HK-2 (cell line): ENCODE measurements around the gene MDFIC2.
"Not testable (repeated sequence)": the region's sequence is repeated elsewhere in the genome, so short reads cannot be mapped to it uniquely, and the experiment has no call there.

Experiments
- DNase-seq: peaks from one replicate; pipeline ENCODE4 v3.0.0-alpha.2; 2018; ENCODE audit not compliant: unreplicated experiment

Gene MDFIC2

GRCh38 chr3:70256566-70256965 lies 55.9 kb downstream of the MDFIC2 start:
- DNase-seq = no peak

DNA sequence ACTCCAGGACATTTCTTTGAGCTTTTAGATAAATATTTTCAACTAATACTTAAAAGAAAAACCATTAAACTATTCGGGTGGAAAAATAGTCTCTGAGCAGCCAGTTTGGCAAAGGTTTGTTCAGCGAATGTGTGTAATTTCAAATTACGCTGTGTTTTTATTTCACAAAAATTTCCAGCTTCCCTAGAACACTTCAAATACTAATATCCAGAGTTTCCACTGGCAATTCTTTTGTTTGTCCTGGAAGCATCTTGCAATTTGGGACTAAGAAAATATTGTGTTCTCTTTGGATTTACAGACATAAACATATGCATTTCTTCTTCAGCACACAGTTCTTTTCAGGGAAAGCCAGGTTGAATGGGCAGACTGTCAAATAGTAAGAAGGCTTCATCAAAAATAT lies 61.9 kb downstream of the MDFIC2 start:
- no peak for DNase-seq

DNA sequence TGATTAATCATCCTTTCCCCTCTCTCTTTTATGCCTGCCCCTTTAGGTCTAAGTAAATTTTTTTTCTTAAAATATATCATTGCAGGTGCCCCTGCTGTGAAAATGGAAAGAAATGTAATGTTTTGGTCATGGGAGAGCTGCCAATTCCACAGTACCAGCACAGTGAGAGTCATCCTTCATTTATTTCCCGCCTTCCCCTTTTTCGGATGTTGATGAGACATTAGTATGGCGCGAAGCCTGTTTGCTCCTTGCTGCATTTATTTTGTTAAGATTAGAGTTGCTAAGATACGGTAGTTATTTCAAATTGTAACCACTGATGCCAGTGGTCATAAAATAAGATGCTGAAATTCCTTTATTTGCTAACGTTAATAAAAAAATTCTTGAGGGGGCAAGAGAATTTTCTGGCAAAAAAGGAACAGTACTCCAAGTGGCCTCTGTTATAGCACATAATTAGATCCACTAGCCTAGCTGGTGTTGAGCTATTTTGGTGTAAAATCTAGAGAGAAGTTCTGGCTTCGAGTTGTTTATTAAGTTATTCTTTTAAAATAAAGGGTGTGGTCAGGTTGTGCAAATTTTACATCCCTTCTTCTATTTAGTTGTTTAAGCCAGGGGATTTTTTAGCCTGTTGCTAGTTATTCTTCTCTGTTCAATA lies 62.8 kb downstream of the MDFIC2 start:
- no peak for DNase-seq

- DNase-seq = no peak
Measured at GRCh38 chr3:70248856-70249255, 63.6 kb downstream of the MDFIC2 start.

GRCh38 chr3:70247955-70248354 lies 64.5 kb downstream of the MDFIC2 start:
- no peak for DNase-seq

- no peak for DNase-seq
Measured at GRCh38 chr3:70245746-70246525, 66.5 kb downstream of the MDFIC2 start.

GRCh38 chr3:70244422-70244821 lies 68.0 kb downstream of the MDFIC2 start:
- DNase-seq = no peak

DNA sequence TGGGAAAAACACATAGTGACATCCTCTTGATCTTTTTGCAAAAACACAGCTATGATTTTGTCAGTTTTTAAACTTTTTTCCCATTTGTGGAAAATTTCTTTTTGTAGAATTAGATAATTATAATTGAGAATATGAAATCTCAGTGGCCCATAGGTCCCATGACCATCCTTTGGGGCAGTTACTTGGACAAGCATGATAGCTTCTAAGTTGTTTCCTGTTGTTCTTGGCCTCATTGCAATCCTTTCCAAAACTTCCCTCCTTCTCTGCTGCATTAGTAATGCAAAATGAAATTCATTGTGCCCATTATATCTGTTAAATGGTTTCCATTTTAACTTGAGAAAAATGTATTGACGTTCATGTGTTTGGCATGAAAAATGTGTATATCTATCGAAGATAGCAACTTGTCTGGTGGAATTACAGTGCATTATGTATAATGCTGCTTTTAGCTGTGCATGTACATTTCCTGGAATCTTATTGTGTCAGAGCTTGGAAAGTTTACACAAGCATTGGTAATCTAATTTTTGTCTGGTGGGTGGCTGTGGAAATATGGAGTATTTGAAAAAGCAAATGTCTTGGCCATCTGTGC lies 70.0 kb downstream of the MDFIC2 start:
- DNase-seq = no peak

DNA sequence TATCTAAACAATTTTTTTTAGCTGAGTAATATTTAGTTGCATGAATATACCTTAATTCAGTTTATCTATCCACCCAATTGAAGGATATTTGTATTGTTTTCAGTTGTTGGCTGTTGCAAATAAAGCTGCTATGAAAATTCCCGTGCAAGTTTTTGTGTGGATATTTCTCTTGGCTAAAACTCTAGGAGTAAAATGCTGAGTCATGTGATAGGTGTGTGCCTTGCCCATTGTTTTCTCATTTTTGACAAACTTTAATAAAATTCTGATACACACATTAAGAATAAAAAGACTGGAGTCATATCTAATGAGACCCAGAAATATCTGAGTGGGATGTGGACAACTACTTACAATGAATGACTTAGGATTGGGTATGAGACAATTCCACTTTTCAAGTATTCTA lies 78.6 kb downstream of the MDFIC2 start:
- DNase-seq = no peak

DNA sequence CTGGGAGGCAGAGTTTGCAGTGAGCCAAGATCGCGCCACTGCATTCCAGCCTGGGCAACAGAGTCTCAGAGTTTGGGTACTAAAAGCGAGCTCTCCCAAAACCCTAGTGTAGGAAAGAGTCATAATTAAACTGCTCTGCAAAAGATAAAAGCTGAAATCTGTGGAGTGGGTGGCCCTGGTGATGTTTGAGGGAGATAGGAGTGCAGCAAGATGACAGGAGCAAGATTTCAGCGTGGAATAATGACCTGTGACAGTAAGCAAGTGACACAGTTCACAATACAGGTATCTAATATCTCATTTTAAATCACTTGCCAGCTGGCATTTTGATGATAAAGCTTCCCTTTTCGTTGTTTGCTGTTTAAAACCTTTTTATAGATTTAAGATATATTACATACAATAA lies 79.3 kb downstream of the MDFIC2 start:
- DNase-seq = no peak

- DNase-seq = no peak
Measured at GRCh38 chr3:70231266-70231701, 81.2 kb downstream of the MDFIC2 start.

GRCh38 chr3:70227437-70227836 lies 85.0 kb downstream of the MDFIC2 start:
- DNase-seq = no peak

GRCh38 chr3:70225146-70225545 lies 87.3 kb downstream of the MDFIC2 start:
- DNase-seq = no peak

GRCh38 chr3:70224337-70224736 lies 88.1 kb downstream of the MDFIC2 start:
- no peak for DNase-seq

DNA sequence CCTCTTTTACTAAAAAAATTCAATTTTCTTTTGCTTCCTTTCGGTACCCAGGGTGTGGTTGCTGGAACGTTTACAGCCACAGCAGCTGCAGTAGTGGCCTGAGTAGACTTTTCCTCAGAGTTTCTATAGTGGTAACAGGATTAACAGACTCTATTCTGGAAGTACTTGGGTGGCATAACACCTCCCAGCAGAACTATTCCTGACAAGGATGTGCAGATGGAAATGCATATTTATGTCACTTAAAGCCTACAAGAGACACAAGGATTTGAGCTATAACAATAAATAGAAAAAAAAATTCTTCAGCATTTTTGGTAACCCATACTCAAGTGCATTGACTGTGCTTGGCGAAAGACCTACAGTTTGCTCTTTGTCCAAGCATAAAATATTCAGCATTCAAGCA lies 94.0 kb downstream of the MDFIC2 start:
- no peak for DNase-seq

- not testable (repeated sequence) for DNase-seq
Measured at GRCh38 chr3:70211274-70211673, 101.2 kb downstream of the MDFIC2 start.

DNA sequence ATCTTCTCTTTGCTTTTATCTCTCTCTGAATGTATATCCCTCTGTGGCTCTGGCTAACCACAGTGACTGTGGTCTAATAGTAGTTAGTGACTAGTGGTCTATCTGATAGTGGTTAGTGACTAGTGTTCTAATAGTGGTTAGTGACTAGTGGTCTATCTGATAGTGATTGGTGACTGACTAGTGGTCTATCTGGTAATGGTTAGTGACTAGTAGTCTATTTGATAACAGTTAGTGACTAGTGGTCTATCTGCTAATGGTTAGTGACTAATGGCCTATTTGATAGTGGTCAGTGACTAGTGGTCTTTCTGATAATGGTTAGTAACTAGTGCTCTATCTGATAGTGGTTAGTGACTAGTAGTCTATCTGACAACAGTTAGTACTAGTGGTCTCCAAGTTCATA lies 110.5 kb downstream of the MDFIC2 start:
- DNase-seq = no peak

- no peak for DNase-seq
Measured at GRCh38 chr3:70189884-70190473, 122.5 kb downstream of the MDFIC2 start.

DNA sequence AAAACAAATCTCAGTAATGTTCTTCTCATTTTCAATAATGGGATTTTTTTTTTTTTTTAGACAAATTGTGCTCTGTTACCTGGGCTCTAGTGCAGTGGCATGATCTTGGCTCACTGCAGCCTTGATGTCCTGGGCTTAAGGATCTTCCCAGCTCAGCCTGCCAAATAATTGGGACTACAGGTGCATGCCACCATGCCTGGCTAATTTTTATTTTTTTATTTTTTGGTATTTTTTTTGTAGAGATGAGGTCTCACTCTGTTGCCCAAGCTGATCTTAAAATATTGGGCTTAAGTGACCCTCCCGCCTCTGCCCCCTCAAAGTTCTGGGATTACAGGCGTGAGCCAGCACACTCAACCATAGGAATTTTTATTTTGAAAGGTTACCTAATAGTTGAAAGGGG lies 126.2 kb downstream of the MDFIC2 start:
- DNase-seq = no peak

- DNase-seq = no peak
Measured at GRCh38 chr3:70185661-70186060, 126.8 kb downstream of the MDFIC2 start.

DNA sequence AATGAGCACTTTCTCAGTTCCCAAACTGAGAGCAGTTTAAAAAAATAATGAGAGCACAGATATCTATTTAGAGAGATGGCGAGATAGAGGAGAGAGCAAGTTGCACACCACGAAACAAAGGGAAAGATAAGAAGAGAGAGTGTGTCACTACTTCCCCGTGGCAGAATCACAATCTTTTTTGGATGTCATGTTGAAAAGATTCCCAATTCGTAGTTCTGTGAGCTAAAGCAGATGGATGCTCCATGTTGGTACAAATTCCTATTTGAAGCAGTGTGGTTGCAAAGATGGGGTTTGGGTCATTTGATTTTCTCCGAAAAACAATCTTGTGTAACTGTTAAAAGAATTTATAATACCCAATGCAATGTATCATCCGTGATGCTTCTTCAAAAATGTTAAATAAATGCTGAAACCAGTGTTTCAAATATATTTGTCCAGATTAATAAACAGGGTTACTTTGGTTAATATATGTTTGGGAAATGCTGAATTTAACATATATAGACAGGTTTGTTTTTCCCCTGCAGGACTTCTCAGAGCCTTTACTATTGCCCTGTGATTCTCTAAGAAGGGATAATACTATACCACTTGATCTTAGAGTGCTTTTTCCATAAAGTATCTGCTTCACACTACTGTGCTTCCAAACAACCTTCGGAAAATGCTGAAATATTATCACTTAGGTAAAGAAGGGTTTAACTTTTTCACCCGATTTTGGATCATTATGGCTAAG lies 128.5 kb downstream of the MDFIC2 start:
- no peak for DNase-seq

- DNase-seq = no peak
Measured at GRCh38 chr3:70182166-70182565, 130.3 kb downstream of the MDFIC2 start.
